Loucy (cell line): ENCODE results near the gene ASF1B.

ENCODE experiments used
- H2AFZ ChIP-seq: fragments of 200-600 bp; sonication (generic); 2 replicates; pipeline ENCODE4 v1.6.0; 2016; ENCODE audit warnings: antibody characterized with exemption, mild to moderate bottlenecking, low read length, moderate library complexity
- H3F3A ChIP-seq: fragments of 200-600 bp; 2 replicates; pipeline ENCODE4 v1.6.0; 2016; ENCODE audit warnings: antibody characterized with exemption, low read depth, mild to moderate bottlenecking
- H3K27me3 ChIP-seq: fragments of 200-600 bp; sonication (generic); 2 replicates; pipeline ENCODE4 v1.6.1; 2014; ENCODE audit warnings: low read length, mild to moderate bottlenecking; ENCODE audit not compliant: insufficient read depth, poor library complexity, severe bottlenecking
- H3K36me3 ChIP-seq: fragments of 200-600 bp; sonication (generic); 2 replicates; pipeline ENCODE4 v1.6.1; 2016; ENCODE audit warnings: low read length; ENCODE audit not compliant: insufficient read depth
- H3K4me1 ChIP-seq: fragments of 200-600 bp; sonication (generic); 2 replicates; pipeline ENCODE4 v1.5.1; 2014; ENCODE audit warnings: low read length, mild to moderate bottlenecking; ENCODE audit not compliant: insufficient read depth, poor library complexity, severe bottlenecking
- H3K4me2 ChIP-seq: fragments of 200-600 bp; sonication (generic); 2 replicates; pipeline ENCODE4 v1.6.0; 2014; ENCODE audit warnings: antibody characterized with exemption, low read length, low read depth, mild to moderate bottlenecking; ENCODE audit not compliant: poor library complexity, severe bottlenecking
- H3K4me3 ChIP-seq: fragments of 200-600 bp; sonication (generic); 2 replicates; pipeline ENCODE4 v1.5.1; 2014; ENCODE audit warnings: low read length, mild to moderate bottlenecking, mixed read lengths; ENCODE audit not compliant: poor library complexity, severe bottlenecking
- H3K79me2 ChIP-seq: fragments of 200-600 bp; sonication (generic); 2 replicates; pipeline ENCODE4 v1.6.1; 2014; ENCODE audit warnings: low read length; ENCODE audit not compliant: insufficient read depth
- H3K9ac ChIP-seq: fragments of 200-600 bp; sonication (generic); 2 replicates; pipeline ENCODE4 v1.6.0; 2014; ENCODE audit warnings: mild to moderate bottlenecking, low read depth, low read length, moderate library complexity; ENCODE audit not compliant: poor library complexity, severe bottlenecking
- H3K9me2 ChIP-seq: fragments of 200-600 bp; sonication (generic); replicated peaks from 2 replicates; pipeline ENCODE4 v1.6.1; 2016; ENCODE audit warnings: low read depth, low read length, mixed read lengths
- H3K9me3 ChIP-seq: fragments of 200-600 bp; sonication (generic); 2 replicates; pipeline ENCODE4 v1.6.1; 2014; ENCODE audit warnings: mild to moderate bottlenecking, antibody characterized with exemption, low read length, low read depth; ENCODE audit not compliant: insufficient read depth
- H4K20me1 ChIP-seq: fragments of 200-600 bp; sonication (generic); 2 replicates; pipeline ENCODE4 v1.6.0; 2014; ENCODE audit warnings: antibody characterized with exemption, low read length, mild to moderate bottlenecking; ENCODE audit not compliant: insufficient read depth, poor library complexity, severe bottlenecking
- EZH2phosphoT487 ChIP-seq: fragments of 200-600 bp; IDR thresholded peaks from 2 replicates; pipeline ENCODE4 v1.6.1; 2018; ENCODE audit warnings: antibody characterized with exemption, mild to moderate bottlenecking, moderate library complexity, borderline replicate concordance
- TF ChIP-seq, protein P1 (sequence below): fragments of 200-600 bp; sonication (generic); conservative IDR thresholded peaks from 2 replicates; pipeline ENCODE4 v1.5.1; 2014; ENCODE audit warnings: mild to moderate bottlenecking, antibody characterized with exemption, low read length

Gene ASF1B

GRCh38 chr19:14168993-14169392, 32.6 kb upstream of the ASF1B start:
- peaks cover 51% of the 10 kb centered on the region; the same call in 1 of the 2 replicates for H3K36me3 ChIP-seq
- no peak for TF ChIP-seq EZH2phosphoT487
- TF ChIP-seq, protein P1, sequence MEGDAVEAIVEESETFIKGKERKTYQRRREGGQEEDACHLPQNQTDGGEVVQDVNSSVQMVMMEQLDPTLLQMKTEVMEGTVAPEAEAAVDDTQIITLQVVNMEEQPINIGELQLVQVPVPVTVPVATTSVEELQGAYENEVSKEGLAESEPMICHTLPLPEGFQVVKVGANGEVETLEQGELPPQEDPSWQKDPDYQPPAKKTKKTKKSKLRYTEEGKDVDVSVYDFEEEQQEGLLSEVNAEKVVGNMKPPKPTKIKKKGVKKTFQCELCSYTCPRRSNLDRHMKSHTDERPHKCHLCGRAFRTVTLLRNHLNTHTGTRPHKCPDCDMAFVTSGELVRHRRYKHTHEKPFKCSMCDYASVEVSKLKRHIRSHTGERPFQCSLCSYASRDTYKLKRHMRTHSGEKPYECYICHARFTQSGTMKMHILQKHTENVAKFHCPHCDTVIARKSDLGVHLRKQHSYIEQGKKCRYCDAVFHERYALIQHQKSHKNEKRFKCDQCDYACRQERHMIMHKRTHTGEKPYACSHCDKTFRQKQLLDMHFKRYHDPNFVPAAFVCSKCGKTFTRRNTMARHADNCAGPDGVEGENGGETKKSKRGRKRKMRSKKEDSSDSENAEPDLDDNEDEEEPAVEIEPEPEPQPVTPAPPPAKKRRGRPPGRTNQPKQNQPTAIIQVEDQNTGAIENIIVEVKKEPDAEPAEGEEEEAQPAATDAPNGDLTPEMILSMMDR: no peak

DNA sequence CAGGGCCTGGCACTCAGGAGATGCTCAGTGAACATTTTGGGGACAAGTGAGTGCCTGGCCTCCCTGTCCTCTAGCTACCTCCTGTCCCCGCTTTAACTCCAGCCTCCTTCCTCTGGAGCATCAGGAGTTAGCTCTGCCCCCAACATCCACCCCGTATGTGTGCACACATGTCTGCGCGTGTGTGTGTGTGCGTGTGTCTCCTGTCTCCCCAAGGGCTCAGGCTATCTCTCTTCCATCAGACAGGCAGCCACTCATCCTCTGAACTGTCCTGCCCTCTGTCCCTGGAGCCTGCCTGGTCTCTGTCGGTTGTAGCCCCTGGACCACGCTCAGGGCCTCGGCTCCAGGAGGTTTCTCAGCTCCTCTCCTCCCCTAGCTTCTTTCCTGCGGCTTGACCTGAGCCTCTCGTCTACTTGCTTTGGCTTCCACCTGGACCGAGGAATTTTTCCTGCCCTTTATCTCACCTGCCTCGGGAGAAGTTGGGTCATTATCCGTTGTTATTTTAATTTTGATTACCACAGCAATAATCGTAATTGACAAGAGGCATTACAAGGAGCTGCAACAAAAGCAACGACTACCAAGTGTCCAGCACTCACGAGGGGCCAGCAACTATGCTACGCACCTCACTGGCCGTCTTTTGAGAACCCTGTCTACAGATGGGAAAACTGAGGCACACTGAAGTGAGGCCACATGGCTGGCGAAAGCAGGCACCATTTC, 32.0 kb upstream of the ASF1B start:
- Histone ChIP-seq H4K20me1 (no peaks in the 10 kb centered on the region), H3K36me3 (peaks cover 45% of the 10 kb centered on the region; the same call in 1 of the 2 replicates), H3F3A (no peaks in the 10 kb centered on the region), H3K27me3 (no peaks in the 10 kb centered on the region), H3K9me2 (no peaks in the 10 kb centered on the region), H3K9me3 (no peaks in the 10 kb centered on the region), H3K4me3 (no peak overlapping the region), H3K4me2 (no peak overlapping the region), H3K9ac (no peak overlapping the region), H2AFZ (no peak overlapping the region), H3K79me2 (no peaks in the 10 kb centered on the region), H3K4me1 (no peaks in the 10 kb centered on the region)
- TF ChIP-seq, protein P1: no peak
- TF ChIP-seq EZH2phosphoT487: no peak

More at GRCh38 chr19:14168993-14169392, 32.6 kb upstream of the ASF1B start:
- H4K20me1 ChIP-seq: no peaks in the 10 kb centered on the region
- H3K9ac ChIP-seq: no peak overlapping the region
- no peaks in the 10 kb centered on the region for H3K4me1 ChIP-seq
- no peak overlapping the region for H3K4me2 ChIP-seq
- no peaks in the 10 kb centered on the region for H3K79me2 ChIP-seq
- H3F3A ChIP-seq: no peaks in the 10 kb centered on the region
- no peaks in the 10 kb centered on the region for H3K9me2 ChIP-seq
- no peaks in the 10 kb centered on the region for H3K27me3 ChIP-seq
- H3K9me3 ChIP-seq: no peaks in the 10 kb centered on the region
- no peak overlapping the region for H3K4me3 ChIP-seq
- no peak overlapping the region for H2AFZ ChIP-seq

DNA sequence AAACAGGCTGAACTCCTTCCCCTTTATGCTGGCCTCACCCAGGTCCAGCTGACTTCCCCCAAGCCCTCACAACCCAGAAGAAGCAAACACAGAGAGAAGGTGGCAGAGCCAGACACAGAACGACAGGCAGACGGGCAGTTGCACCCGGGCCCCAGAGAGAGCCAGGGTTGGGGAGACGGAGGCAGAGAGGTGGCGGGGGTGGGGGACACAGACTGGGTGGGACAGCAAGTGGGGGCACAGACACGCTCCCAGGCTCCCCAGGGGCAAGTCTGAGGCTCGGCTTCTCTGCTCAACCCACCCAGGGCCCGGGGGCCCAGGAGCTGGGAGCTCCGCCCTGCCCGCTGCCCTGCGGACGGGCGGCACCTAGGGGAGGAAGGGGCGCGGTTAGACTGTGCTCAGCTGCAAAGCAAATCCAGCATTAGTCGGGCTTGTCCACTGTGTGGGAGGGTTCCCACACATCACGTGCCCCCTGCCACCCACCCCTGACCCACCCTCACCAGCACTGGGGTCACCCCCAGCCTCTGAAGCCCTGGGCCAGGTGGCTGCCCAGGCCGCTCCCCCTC, 31.3 kb upstream of the ASF1B start:
- Histone ChIP-seq H3K36me3 (peaks cover 44% of the 10 kb centered on the region; the same call in 1 of the 2 replicates), H3K27me3 (no peaks in the 10 kb centered on the region), H3K9me2 (no peaks in the 10 kb centered on the region), H3F3A (no peaks in the 10 kb centered on the region), H3K4me1 (no peaks in the 10 kb centered on the region), H4K20me1 (no peaks in the 10 kb centered on the region), H3K9me3 (no peaks in the 10 kb centered on the region), H3K4me2 (no peak overlapping the region), H3K4me3 (no peak overlapping the region), H2AFZ (no peak overlapping the region), H3K9ac (no peak overlapping the region), H3K79me2 (no peaks in the 10 kb centered on the region)
- no peak for TF ChIP-seq EZH2phosphoT487
- TF ChIP-seq, protein P1: no peak
